ENCODE results near the gene PTPRD.
"Not testable (repeated sequence)": the region's sequence is repeated elsewhere in the genome, so short reads cannot be mapped to it uniquely, and the experiment has no call there.

The PTPRD gene

GRCh38 chr9:8706998-8707397 lies 1905.8 kb downstream of the PTPRD start:
- no peak overlapping the region for H3K9ac ChIP-seq (ENCODE audit: low read depth, low read length)
- H3K4me1 ChIP-seq (ENCODE audit: control insufficient read depth, insufficient read depth, low read length): peaks cover 2% of the 10 kb centered on the region
- H3K27me3 ChIP-seq (ENCODE audit: control insufficient read depth, insufficient read depth, low read length): no peaks in the 10 kb centered on the region
- H3K4me3 ChIP-seq (ENCODE audit: low read depth, low read length): no peak overlapping the region
- H3K36me3 ChIP-seq (ENCODE audit: control insufficient read depth, insufficient read depth, low read length): no peaks in the 10 kb centered on the region
- H3K9me3 ChIP-seq (ENCODE audit: control insufficient read depth, insufficient read depth, low read length): no peaks in the 10 kb centered on the region

- Histone ChIP-seq H3K4me3 (ENCODE audit: low read depth, low read length) (no peak overlapping the region), H3K27me3 (ENCODE audit: control insufficient read depth, insufficient read depth, low read length) (no peaks in the 10 kb centered on the region), H3K9ac (ENCODE audit: low read depth, low read length) (no peak overlapping the region), H3K36me3 (ENCODE audit: control insufficient read depth, insufficient read depth, low read length) (no peaks in the 10 kb centered on the region), H3K4me1 (ENCODE audit: control insufficient read depth, insufficient read depth, low read length) (peaks cover 2% of the 10 kb centered on the region), H3K9me3 (ENCODE audit: control insufficient read depth, insufficient read depth, low read length) (no peaks in the 10 kb centered on the region)
Observed at GRCh38 chr9:8706531-8706930, 1906.3 kb downstream of the PTPRD start.

GRCh38 chr9:8705861-8706260 lies 1906.9 kb downstream of the PTPRD start:
- no peaks in the 10 kb centered on the region for H3K36me3 ChIP-seq (ENCODE audit: control insufficient read depth, insufficient read depth, low read length)
- H3K9ac ChIP-seq (ENCODE audit: low read depth, low read length): no peak overlapping the region
- H3K27me3 ChIP-seq (ENCODE audit: control insufficient read depth, insufficient read depth, low read length): no peaks in the 10 kb centered on the region
- H3K9me3 ChIP-seq (ENCODE audit: control insufficient read depth, insufficient read depth, low read length): no peaks in the 10 kb centered on the region
- no peak overlapping the region for H3K4me3 ChIP-seq (ENCODE audit: low read depth, low read length)
- peaks cover 2% of the 10 kb centered on the region for H3K4me1 ChIP-seq (ENCODE audit: control insufficient read depth, insufficient read depth, low read length)

- Histone ChIP-seq H3K4me1 (ENCODE audit: control insufficient read depth, insufficient read depth, low read length) (peaks cover 2% of the 10 kb centered on the region), H3K27me3 (ENCODE audit: control insufficient read depth, insufficient read depth, low read length) (no peaks in the 10 kb centered on the region), H3K36me3 (ENCODE audit: control insufficient read depth, insufficient read depth, low read length) (no peaks in the 10 kb centered on the region), H3K9ac (ENCODE audit: low read depth, low read length) (no peak overlapping the region), H3K9me3 (ENCODE audit: control insufficient read depth, insufficient read depth, low read length) (no peaks in the 10 kb centered on the region), H3K4me3 (ENCODE audit: low read depth, low read length) (no peak overlapping the region)
Observed at GRCh38 chr9:8703904-8704303, 1908.9 kb downstream of the PTPRD start.

- H3K9ac ChIP-seq (ENCODE audit: low read depth, low read length): no peak overlapping the region
- H3K27me3 ChIP-seq (ENCODE audit: control insufficient read depth, insufficient read depth, low read length): no peaks in the 10 kb centered on the region
- no peaks in the 10 kb centered on the region for H3K36me3 ChIP-seq (ENCODE audit: control insufficient read depth, insufficient read depth, low read length)
- no peak overlapping the region for H3K4me3 ChIP-seq (ENCODE audit: low read depth, low read length)
- no peaks in the 10 kb centered on the region for H3K9me3 ChIP-seq (ENCODE audit: control insufficient read depth, insufficient read depth, low read length)
- peaks cover 2% of the 10 kb centered on the region for H3K4me1 ChIP-seq (ENCODE audit: control insufficient read depth, insufficient read depth, low read length)
Observed at GRCh38 chr9:8701904-8702303, 1910.9 kb downstream of the PTPRD start.

GRCh38 chr9:8697565-8697964 lies 1915.2 kb downstream of the PTPRD start:
- not testable (repeated sequence) for H3K4me3 ChIP-seq (ENCODE audit: low read depth, low read length); H3K27me3 ChIP-seq (ENCODE audit: control insufficient read depth, insufficient read depth, low read length); H3K9me3 ChIP-seq (ENCODE audit: control insufficient read depth, insufficient read depth, low read length); H3K36me3 ChIP-seq (ENCODE audit: control insufficient read depth, insufficient read depth, low read length); H3K9ac ChIP-seq (ENCODE audit: low read depth, low read length)
- H3K4me1 ChIP-seq (ENCODE audit: control insufficient read depth, insufficient read depth, low read length): peaks cover 15% of the 10 kb centered on the region

- no peaks in the 10 kb centered on the region for H3K27me3 ChIP-seq (ENCODE audit: control insufficient read depth, insufficient read depth, low read length)
- no peak overlapping the region for H3K4me3 ChIP-seq (ENCODE audit: low read depth, low read length)
- H3K4me1 ChIP-seq (ENCODE audit: control insufficient read depth, insufficient read depth, low read length): peaks cover 17% of the 10 kb centered on the region
- no peak overlapping the region for H3K9ac ChIP-seq (ENCODE audit: low read depth, low read length)
- H3K9me3 ChIP-seq (ENCODE audit: control insufficient read depth, insufficient read depth, low read length): no peaks in the 10 kb centered on the region
- no peaks in the 10 kb centered on the region for H3K36me3 ChIP-seq (ENCODE audit: control insufficient read depth, insufficient read depth, low read length)
Observed at GRCh38 chr9:8696516-8696915, 1916.3 kb downstream of the PTPRD start.

GRCh38 chr9:8694983-8695588 lies 1917.7 kb downstream of the PTPRD start:
- Histone ChIP-seq H3K9ac (ENCODE audit: low read depth, low read length) (no peak overlapping the region), H3K9me3 (ENCODE audit: control insufficient read depth, insufficient read depth, low read length) (no peaks in the 10 kb centered on the region), H3K4me1 (ENCODE audit: control insufficient read depth, insufficient read depth, low read length) (peaks cover 17% of the 10 kb centered on the region), H3K4me3 (ENCODE audit: low read depth, low read length) (no peak overlapping the region), H3K27me3 (ENCODE audit: control insufficient read depth, insufficient read depth, low read length) (no peaks in the 10 kb centered on the region), H3K36me3 (ENCODE audit: control insufficient read depth, insufficient read depth, low read length) (no peaks in the 10 kb centered on the region)

- Histone ChIP-seq H3K9me3 (ENCODE audit: control insufficient read depth, insufficient read depth, low read length) (peaks cover 5% of the 10 kb centered on the region), H3K4me1 (ENCODE audit: control insufficient read depth, insufficient read depth, low read length) (peaks cover 17% of the 10 kb centered on the region), H3K4me3 (ENCODE audit: low read depth, low read length) (no peak overlapping the region), H3K36me3 (ENCODE audit: control insufficient read depth, insufficient read depth, low read length) (no peaks in the 10 kb centered on the region), H3K27me3 (ENCODE audit: control insufficient read depth, insufficient read depth, low read length) (no peaks in the 10 kb centered on the region), H3K9ac (ENCODE audit: low read depth, low read length) (no peak overlapping the region)
Observed at GRCh38 chr9:8693464-8693863, 1919.3 kb downstream of the PTPRD start.

- Histone ChIP-seq H3K27me3 (ENCODE audit: control insufficient read depth, insufficient read depth, low read length) (no peaks in the 10 kb centered on the region), H3K9ac (ENCODE audit: low read depth, low read length) (no peak overlapping the region), H3K36me3 (ENCODE audit: control insufficient read depth, insufficient read depth, low read length) (no peaks in the 10 kb centered on the region), H3K9me3 (ENCODE audit: control insufficient read depth, insufficient read depth, low read length) (peaks cover 5% of the 10 kb centered on the region), H3K4me3 (ENCODE audit: low read depth, low read length) (no peak overlapping the region), H3K4me1 (ENCODE audit: control insufficient read depth, insufficient read depth, low read length) (peaks cover 12% of the 10 kb centered on the region)
Observed at GRCh38 chr9:8686516-8686915, 1926.3 kb downstream of the PTPRD start.

- H3K4me1 ChIP-seq (ENCODE audit: control insufficient read depth, insufficient read depth, low read length): peaks cover 16% of the 10 kb centered on the region
- H3K36me3 ChIP-seq (ENCODE audit: control insufficient read depth, insufficient read depth, low read length): no peaks in the 10 kb centered on the region
- H3K27me3 ChIP-seq (ENCODE audit: control insufficient read depth, insufficient read depth, low read length): no peaks in the 10 kb centered on the region
- no peak overlapping the region for H3K4me3 ChIP-seq (ENCODE audit: low read depth, low read length)
- peaks cover 5% of the 10 kb centered on the region for H3K9me3 ChIP-seq (ENCODE audit: control insufficient read depth, insufficient read depth, low read length)
- no peak overlapping the region for H3K9ac ChIP-seq (ENCODE audit: low read depth, low read length)
Observed at GRCh38 chr9:8685825-8686224, 1927.0 kb downstream of the PTPRD start.

- no peaks in the 10 kb centered on the region for H3K36me3 ChIP-seq (ENCODE audit: control insufficient read depth, insufficient read depth, low read length)
- no peaks in the 10 kb centered on the region for H3K27me3 ChIP-seq (ENCODE audit: control insufficient read depth, insufficient read depth, low read length)
- peaks cover 5% of the 10 kb centered on the region for H3K9me3 ChIP-seq (ENCODE audit: control insufficient read depth, insufficient read depth, low read length)
- H3K4me1 ChIP-seq (ENCODE audit: control insufficient read depth, insufficient read depth, low read length): peaks cover 16% of the 10 kb centered on the region
- no peak overlapping the region for H3K4me3 ChIP-seq (ENCODE audit: low read depth, low read length)
- no peak overlapping the region for H3K9ac ChIP-seq (ENCODE audit: low read depth, low read length)
Observed at GRCh38 chr9:8684978-8685708, 1927.7 kb downstream of the PTPRD start.
